Neural cell (in vitro differentiated cells): ENCODE data around the gene DGKG. TPM values are rescaled to one million over a fixed set of nuclear protein-coding genes. Genes with fewer than 3 reads are reported as not detected.

ENCODE experiments used
- H2AFZ ChIP-seq: fragments of 200-600, 300-800 bp; sonication (generic), shearing (Covaris generic); 2 replicates; pipeline ENCODE4 v1.6.0; 2014; ENCODE audit warnings: low read depth, mild to moderate bottlenecking, antibody characterized with exemption, low read length, moderate library complexity
- H3F3A ChIP-seq: fragments of 200-600 bp; shearing (Covaris generic); 2 replicates; pipeline ENCODE4 v1.6.1; 2016; ENCODE audit warnings: mild to moderate bottlenecking, moderate library complexity, mixed read lengths, antibody characterized with exemption, low read length; ENCODE audit not compliant: insufficient read depth, poor library complexity, severe bottlenecking
- H3K27ac ChIP-seq: fragments of 200-600, 300-800 bp; sonication (generic), shearing (Covaris generic); 2 replicates; pipeline ENCODE4 v1.5.1; 2014; ENCODE audit warnings: mild to moderate bottlenecking, low read length, moderate library complexity
- H3K27me3 ChIP-seq: fragments of 300-800, 200-600 bp; sonication (generic), shearing (Covaris generic); 2 replicates; pipeline ENCODE4 v1.6.0; 2014; ENCODE audit warnings: mild to moderate bottlenecking, low read depth, low read length, moderate library complexity; ENCODE audit not compliant: insufficient read depth
- H3K36me3 ChIP-seq: fragments of 300-800, 200-600 bp; sonication (generic), shearing (Covaris generic); 2 replicates; pipeline ENCODE4 v1.5.1; 2014; ENCODE audit warnings: mild to moderate bottlenecking, antibody characterized with exemption, low read length, moderate library complexity; ENCODE audit not compliant: insufficient read depth
- H3K4me2 ChIP-seq: fragments of 300-800, 200-600 bp; sonication (generic), shearing (Covaris generic); 2 replicates; pipeline ENCODE4 v1.6.0; 2014; ENCODE audit warnings: mild to moderate bottlenecking, low read length
- H3K4me3 ChIP-seq: fragments of 300-800, 200-600 bp; sonication (generic), shearing (Covaris generic); 2 replicates; pipeline ENCODE4 v1.5.1; 2014; ENCODE audit warnings: mild to moderate bottlenecking, low read length, moderate library complexity
- H3K79me2 ChIP-seq: fragments of 200-600 bp; shearing (Covaris generic); replicated peaks from 2 replicates; pipeline ENCODE4 v1.6.0; 2014; ENCODE audit warnings: mild to moderate bottlenecking, low read length, moderate library complexity; ENCODE audit not compliant: insufficient read depth
- H3K9ac ChIP-seq: fragments of 300-800, 200-600 bp; sonication (generic), shearing (Covaris generic); 2 replicates; pipeline ENCODE4 v1.6.1; 2016; ENCODE audit warnings: mild to moderate bottlenecking, low read length, mixed read lengths
- H3K9me2 ChIP-seq: fragments of 200-600 bp; shearing (Covaris generic); 2 replicates; pipeline ENCODE4 v1.6.1; 2016; ENCODE audit warnings: mild to moderate bottlenecking, low read length, mixed read lengths; ENCODE audit not compliant: insufficient read depth
- H3K9me3 ChIP-seq: fragments of 200-600, 300-800 bp; sonication (generic), shearing (Covaris generic); 2 replicates; pipeline ENCODE4 v1.6.1; 2016; ENCODE audit warnings: mild to moderate bottlenecking, mixed run types, low read length, moderate library complexity, mixed read lengths
- H4K20me1 ChIP-seq: fragments of 200-600 bp; shearing (Covaris generic); 2 replicates; pipeline ENCODE4 v1.6.1; 2016; ENCODE audit warnings: mild to moderate bottlenecking, mixed run types; ENCODE audit not compliant: insufficient read depth
- EP300 ChIP-seq: fragments of 450-650 bp; conservative IDR thresholded peaks from 2 replicates; pipeline ENCODE4 v1.6.1; 2014; ENCODE audit warnings: antibody characterized with exemption, mild to moderate bottlenecking, moderate library complexity; ENCODE audit not compliant: poor library complexity, severe bottlenecking
- EZH2 ChIP-seq: fragments of 200-600, 300-800 bp; shearing (Covaris generic), sonication (generic); IDR thresholded peaks from 2 replicates; pipeline ENCODE4 v1.6.1; 2014; ENCODE audit warnings: antibody characterized with exemption, low read length, borderline replicate concordance, mild to moderate bottlenecking; ENCODE audit not compliant: insufficient read depth, poor library complexity, severe bottlenecking
- MXI1 ChIP-seq: fragments of 450-650 bp; conservative IDR thresholded peaks from 2 replicates; pipeline ENCODE4 v1.6.1; 2014; ENCODE audit warnings: antibody characterized with exemption, mild to moderate bottlenecking; ENCODE audit not compliant: poor library complexity, severe bottlenecking
- POLR2AphosphoS5 ChIP-seq: IDR thresholded peaks from 2 replicates; pipeline ENCODE4 v1.6.1; 2012
- RAD21 ChIP-seq: fragments of 450-650 bp; conservative IDR thresholded peaks from 2 replicates; pipeline ENCODE4 v1.6.1; 2014; ENCODE audit warnings: antibody characterized with exemption, mild to moderate bottlenecking, moderate library complexity
- SMC3 ChIP-seq: fragments of 450-650 bp; conservative IDR thresholded peaks from 2 replicates; pipeline ENCODE4 v1.6.1; 2014; ENCODE audit warnings: antibody characterized with exemption, mild to moderate bottlenecking, moderate library complexity; ENCODE audit not compliant: poor library complexity
- TAF1 ChIP-seq: IDR thresholded peaks from 2 replicates; pipeline ENCODE4 v1.6.1; 2012; ENCODE audit warnings: low read depth
- polyA plus RNA-seq: library from polyadenylated mRNA; depleted of rRNA; stranded (reverse); fragments of >200 nt; gene quantifications from 2 replicates; pipeline ENCODE4 v1.2.3, GENCODE V29; 2014
- TF ChIP-seq, protein P1 (sequence below): IDR thresholded peaks from 2 replicates; pipeline ENCODE4 v1.6.1; 2012; ENCODE audit warnings: borderline replicate concordance
- TF ChIP-seq, protein P2 (sequence below): fragments of 450-650 bp; IDR thresholded peaks from 2 replicates; pipeline ENCODE4 v1.5.1; 2014; ENCODE audit warnings: antibody characterized with exemption, mild to moderate bottlenecking, moderate library complexity; ENCODE audit not compliant: poor library complexity, severe bottlenecking

Gene DGKG
- polyA plus RNA-seq, 1 donor from 2014 or later = not detected

DNA sequence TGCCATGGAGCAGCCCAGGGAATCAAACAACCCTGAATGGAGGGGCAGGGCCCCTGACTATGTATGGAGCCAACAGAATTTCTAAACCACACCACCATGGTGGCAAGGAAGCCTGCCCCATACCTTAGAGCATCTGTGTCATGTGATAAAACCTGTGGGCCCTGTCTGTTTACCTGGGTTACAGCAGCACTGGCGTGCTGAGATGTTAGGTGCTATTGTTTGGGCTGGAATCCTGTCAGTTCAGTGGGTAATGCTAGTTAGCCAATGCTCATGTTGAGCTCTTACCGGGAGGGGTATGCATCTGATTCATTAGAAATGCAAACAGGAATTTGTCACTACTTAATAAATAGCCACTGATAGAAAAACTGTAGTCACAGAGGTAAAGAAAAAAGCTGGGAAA, 189.7 kb downstream of the DGKG start:
- H3K27me3 ChIP-seq = no peaks in the 10 kb centered on the region

DNA sequence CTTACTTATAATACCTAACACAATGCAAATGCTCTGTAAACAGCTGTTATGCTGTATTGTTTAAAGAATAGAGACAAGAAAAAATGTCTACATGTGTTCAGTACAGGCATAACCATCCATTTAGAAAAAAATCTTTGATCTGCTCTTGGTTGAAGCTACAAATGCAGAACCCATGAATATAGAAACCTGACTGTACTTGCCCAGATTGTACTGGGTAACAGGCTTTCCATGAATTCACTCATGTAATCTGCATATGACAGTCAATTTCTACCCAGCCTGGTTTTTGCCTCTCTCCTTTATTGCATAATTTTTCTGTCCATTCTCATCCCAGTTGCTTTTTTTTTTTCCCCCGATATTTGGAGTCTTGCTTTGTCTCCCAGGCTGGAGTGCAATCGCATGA, 190.5 kb downstream of the DGKG start:
- TF ChIP-seq, protein P1, sequence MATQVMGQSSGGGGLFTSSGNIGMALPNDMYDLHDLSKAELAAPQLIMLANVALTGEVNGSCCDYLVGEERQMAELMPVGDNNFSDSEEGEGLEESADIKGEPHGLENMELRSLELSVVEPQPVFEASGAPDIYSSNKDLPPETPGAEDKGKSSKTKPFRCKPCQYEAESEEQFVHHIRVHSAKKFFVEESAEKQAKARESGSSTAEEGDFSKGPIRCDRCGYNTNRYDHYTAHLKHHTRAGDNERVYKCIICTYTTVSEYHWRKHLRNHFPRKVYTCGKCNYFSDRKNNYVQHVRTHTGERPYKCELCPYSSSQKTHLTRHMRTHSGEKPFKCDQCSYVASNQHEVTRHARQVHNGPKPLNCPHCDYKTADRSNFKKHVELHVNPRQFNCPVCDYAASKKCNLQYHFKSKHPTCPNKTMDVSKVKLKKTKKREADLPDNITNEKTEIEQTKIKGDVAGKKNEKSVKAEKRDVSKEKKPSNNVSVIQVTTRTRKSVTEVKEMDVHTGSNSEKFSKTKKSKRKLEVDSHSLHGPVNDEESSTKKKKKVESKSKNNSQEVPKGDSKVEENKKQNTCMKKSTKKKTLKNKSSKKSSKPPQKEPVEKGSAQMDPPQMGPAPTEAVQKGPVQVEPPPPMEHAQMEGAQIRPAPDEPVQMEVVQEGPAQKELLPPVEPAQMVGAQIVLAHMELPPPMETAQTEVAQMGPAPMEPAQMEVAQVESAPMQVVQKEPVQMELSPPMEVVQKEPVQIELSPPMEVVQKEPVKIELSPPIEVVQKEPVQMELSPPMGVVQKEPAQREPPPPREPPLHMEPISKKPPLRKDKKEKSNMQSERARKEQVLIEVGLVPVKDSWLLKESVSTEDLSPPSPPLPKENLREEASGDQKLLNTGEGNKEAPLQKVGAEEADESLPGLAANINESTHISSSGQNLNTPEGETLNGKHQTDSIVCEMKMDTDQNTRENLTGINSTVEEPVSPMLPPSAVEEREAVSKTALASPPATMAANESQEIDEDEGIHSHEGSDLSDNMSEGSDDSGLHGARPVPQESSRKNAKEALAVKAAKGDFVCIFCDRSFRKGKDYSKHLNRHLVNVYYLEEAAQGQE = no peak
- no peak for TF ChIP-seq SMC3
- TF ChIP-seq TAF1 = no peak
- no peak for TF ChIP-seq RAD21
- Histone ChIP-seq H3K4me2 (no peak overlapping the region), H4K20me1 (no peaks in the 10 kb centered on the region)

More for the DNA sequence above, 189.7 kb downstream of the DGKG start:
- Histone ChIP-seq H3F3A (no peaks in the 10 kb centered on the region), H3K27ac (no peak overlapping the region), H3K9ac (no peak overlapping the region), H3K9me3 (no peaks in the 10 kb centered on the region), H3K79me2 (no peaks in the 10 kb centered on the region), H2AFZ (no peak overlapping the region), H4K20me1 (no peaks in the 10 kb centered on the region), H3K4me2 (no peak overlapping the region), H3K36me3 (no peaks in the 10 kb centered on the region), H3K9me2 (no peaks in the 10 kb centered on the region), H3K4me3 (no peak overlapping the region)
- TF ChIP-seq RAD21 = no peak
- TF ChIP-seq TAF1 = no peak
- TF ChIP-seq, protein P2, sequence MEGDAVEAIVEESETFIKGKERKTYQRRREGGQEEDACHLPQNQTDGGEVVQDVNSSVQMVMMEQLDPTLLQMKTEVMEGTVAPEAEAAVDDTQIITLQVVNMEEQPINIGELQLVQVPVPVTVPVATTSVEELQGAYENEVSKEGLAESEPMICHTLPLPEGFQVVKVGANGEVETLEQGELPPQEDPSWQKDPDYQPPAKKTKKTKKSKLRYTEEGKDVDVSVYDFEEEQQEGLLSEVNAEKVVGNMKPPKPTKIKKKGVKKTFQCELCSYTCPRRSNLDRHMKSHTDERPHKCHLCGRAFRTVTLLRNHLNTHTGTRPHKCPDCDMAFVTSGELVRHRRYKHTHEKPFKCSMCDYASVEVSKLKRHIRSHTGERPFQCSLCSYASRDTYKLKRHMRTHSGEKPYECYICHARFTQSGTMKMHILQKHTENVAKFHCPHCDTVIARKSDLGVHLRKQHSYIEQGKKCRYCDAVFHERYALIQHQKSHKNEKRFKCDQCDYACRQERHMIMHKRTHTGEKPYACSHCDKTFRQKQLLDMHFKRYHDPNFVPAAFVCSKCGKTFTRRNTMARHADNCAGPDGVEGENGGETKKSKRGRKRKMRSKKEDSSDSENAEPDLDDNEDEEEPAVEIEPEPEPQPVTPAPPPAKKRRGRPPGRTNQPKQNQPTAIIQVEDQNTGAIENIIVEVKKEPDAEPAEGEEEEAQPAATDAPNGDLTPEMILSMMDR = no peak
- no peak for TF ChIP-seq EZH2
- TF ChIP-seq, protein P1 = no peak
- no peak for TF ChIP-seq MXI1
- no peak for TF ChIP-seq SMC3
- no peak for TF ChIP-seq POLR2AphosphoS5
- no peak for TF ChIP-seq EP300

More for the DNA sequence above, 190.5 kb downstream of the DGKG start:
- H3F3A ChIP-seq = no peaks in the 10 kb centered on the region
- H3K36me3 ChIP-seq = no peaks in the 10 kb centered on the region
- H3K9ac ChIP-seq = no peak overlapping the region
- H3K9me2 ChIP-seq = no peaks in the 10 kb centered on the region
- H3K27ac ChIP-seq = no peak overlapping the region
- H3K27me3 ChIP-seq = no peaks in the 10 kb centered on the region
- no peaks in the 10 kb centered on the region for H3K9me3 ChIP-seq
- no peaks in the 10 kb centered on the region for H3K79me2 ChIP-seq
- H3K4me3 ChIP-seq = no peak overlapping the region
- H2AFZ ChIP-seq = no peak overlapping the region
